HS-27A (cell line): ENCODE data around the gene IL1RAPL1.

Experiments used
- DNase-seq: peaks from one replicate; pipeline ENCODE4 v3.0.0-alpha.2; 2012; ENCODE audit warnings: low read depth, missing footprints

Gene IL1RAPL1

GRCh38 chrX:29653721-29654120, 1066.5 kb downstream of the IL1RAPL1 start:
- DNase-seq: no peak

- no peak for DNase-seq
These were observed 1072.7 kb downstream of the IL1RAPL1 start for GRCh38 chrX:29659911-29660310.

GRCh38 chrX:29661290-29661689, 1074.0 kb downstream of the IL1RAPL1 start:
- DNase-seq: peak; percentile 36

GRCh38 chrX:29662101-29662500, 1074.9 kb downstream of the IL1RAPL1 start:
- peak; percentile 49 for DNase-seq

- DNase-seq: peak; percentile 62
These were observed 1075.7 kb downstream of the IL1RAPL1 start for GRCh38 chrX:29662759-29663503.

GRCh38 chrX:29665532-29665931, 1078.3 kb downstream of the IL1RAPL1 start:
- no peak for DNase-seq

- DNase-seq: no peak
These were observed 1079.1 kb downstream of the IL1RAPL1 start for GRCh38 chrX:29666366-29666765.

GRCh38 chrX:29671421-29671820, 1084.2 kb downstream of the IL1RAPL1 start:
- DNase-seq: no peak

- DNase-seq: no peak
These were observed 1100.4 kb downstream of the IL1RAPL1 start for GRCh38 chrX:29687687-29688086.

GRCh38 chrX:29690061-29690460, 1102.8 kb downstream of the IL1RAPL1 start:
- no peak for DNase-seq

- no peak for DNase-seq
These were observed 1103.8 kb downstream of the IL1RAPL1 start for GRCh38 chrX:29691044-29691443.

- no peak for DNase-seq
These were observed 1106.7 kb downstream of the IL1RAPL1 start for GRCh38 chrX:29693912-29694311.

GRCh38 chrX:29699239-29699638, 1112.0 kb downstream of the IL1RAPL1 start:
- no peak for DNase-seq

- no peak for DNase-seq
These were observed 1119.8 kb downstream of the IL1RAPL1 start for GRCh38 chrX:29707088-29707487.

- DNase-seq: no peak
These were observed 1133.9 kb downstream of the IL1RAPL1 start for GRCh38 chrX:29721152-29721551.

GRCh38 chrX:29724316-29724715, 1137.1 kb downstream of the IL1RAPL1 start:
- DNase-seq: no peak

- no peak for DNase-seq
These were observed 1139.6 kb downstream of the IL1RAPL1 start for GRCh38 chrX:29726811-29727210.

GRCh38 chrX:29728639-29729038, 1141.4 kb downstream of the IL1RAPL1 start:
- DNase-seq: no peak

GRCh38 chrX:29744966-29745365, 1157.7 kb downstream of the IL1RAPL1 start:
- no peak for DNase-seq

- DNase-seq: peak; percentile 43
These were observed 1159.1 kb downstream of the IL1RAPL1 start for GRCh38 chrX:29746326-29746725.

GRCh38 chrX:29762006-29762405, 1174.8 kb downstream of the IL1RAPL1 start:
- no peak for DNase-seq

- DNase-seq: no peak
These were observed 1188.6 kb downstream of the IL1RAPL1 start for GRCh38 chrX:29775890-29776289.

GRCh38 chrX:29787656-29788055, 1200.4 kb downstream of the IL1RAPL1 start:
- DNase-seq: no peak
